Brain microvascular endothelial cell (primary cell): Measurements from ENCODE around the gene LDAH.

Experiments
- DNase-seq: peaks from one replicate; pipeline ENCODE4 v3.0.0-alpha.2; 2020
- H3K27ac ChIP-seq: fragments of 250-450 bp; sonication (Bioruptor Pico); 2 replicates; pipeline ENCODE4 v1.5.1; 2020; ENCODE audit warnings: mild to moderate bottlenecking, moderate library complexity
- H3K27me3 ChIP-seq: fragments of 250-450 bp; sonication (Bioruptor Pico); replicated peaks from 2 replicates; pipeline ENCODE4 v1.5.1; 2020; ENCODE audit warnings: mild to moderate bottlenecking
- H3K36me3 ChIP-seq: fragments of 250-450 bp; sonication (Bioruptor Pico); replicated peaks from 2 replicates; pipeline ENCODE4 v1.5.1; 2020; ENCODE audit warnings: mild to moderate bottlenecking
- H3K4me3 ChIP-seq: 2 replicates; pipeline ENCODE4 v1.5.1; 2011; ENCODE audit warnings: low read depth, mild to moderate bottlenecking, control low read depth, low read length, moderate library complexity
- CTCF ChIP-seq: IDR thresholded peaks from 2 replicates; pipeline ENCODE4 v1.5.1; 2011; ENCODE audit warnings: low read depth, mild to moderate bottlenecking, moderate library complexity, low read length, control low read depth, inconsistent platforms; ENCODE audit errors: missing control alignments
- in situ Hi-C: cut with HindIII; loops from 2 replicates; pipeline ENCODE4 v1.10.0; 2017; ENCODE audit warnings: low sequenced_read_pairs, low pct_ligation_motif_present

The LDAH gene

DNA sequence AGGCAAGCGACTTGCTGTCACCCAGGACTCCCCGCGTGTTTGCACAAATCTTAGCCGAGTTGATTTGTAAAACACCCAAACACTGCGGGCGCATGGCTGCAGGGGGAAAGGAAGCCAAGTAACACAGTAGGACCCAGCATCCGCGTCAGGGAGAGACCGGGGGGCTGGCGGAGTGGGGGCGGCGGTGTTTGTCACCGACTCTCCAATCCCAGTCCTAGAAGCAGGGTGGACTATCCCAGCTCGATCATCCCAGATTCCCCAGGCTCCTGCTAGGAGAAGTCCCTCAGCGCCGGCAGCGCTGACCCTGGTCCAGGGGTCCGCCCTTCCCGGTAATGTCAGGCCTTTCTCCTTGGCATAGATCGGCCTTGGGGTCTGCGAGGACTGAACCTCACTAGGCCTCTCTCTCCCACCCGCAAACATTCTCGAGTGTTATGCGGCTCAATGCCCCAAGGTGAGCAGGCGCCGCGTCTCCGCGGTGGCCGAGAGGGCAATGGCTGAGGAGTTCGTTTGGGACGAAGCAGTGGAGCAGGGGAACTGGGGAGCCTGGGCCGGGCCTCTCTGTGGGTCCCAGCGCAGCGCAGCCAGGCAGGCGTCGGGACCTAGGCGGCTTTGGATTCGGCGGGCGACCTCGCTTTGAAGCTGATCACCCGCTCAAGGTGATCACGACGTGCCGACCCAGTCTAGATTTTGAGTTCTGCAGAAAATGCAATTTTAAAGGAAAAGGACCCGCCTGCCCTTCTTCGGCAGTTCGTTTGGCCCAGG lies 157.5 kb downstream of the LDAH start:
- H3K36me3 ChIP-seq, result no peaks in the 10 kb centered on the region
- DNase-seq, result no peak
- no peak for TF ChIP-seq CTCF
- H3K4me3 ChIP-seq, result no peak overlapping the region
- no peak overlapping the region for H3K27ac ChIP-seq
- peaks cover 74% of the 10 kb centered on the region for H3K27me3 ChIP-seq
- in situ Hi-C loops, result no loop called here

DNA sequence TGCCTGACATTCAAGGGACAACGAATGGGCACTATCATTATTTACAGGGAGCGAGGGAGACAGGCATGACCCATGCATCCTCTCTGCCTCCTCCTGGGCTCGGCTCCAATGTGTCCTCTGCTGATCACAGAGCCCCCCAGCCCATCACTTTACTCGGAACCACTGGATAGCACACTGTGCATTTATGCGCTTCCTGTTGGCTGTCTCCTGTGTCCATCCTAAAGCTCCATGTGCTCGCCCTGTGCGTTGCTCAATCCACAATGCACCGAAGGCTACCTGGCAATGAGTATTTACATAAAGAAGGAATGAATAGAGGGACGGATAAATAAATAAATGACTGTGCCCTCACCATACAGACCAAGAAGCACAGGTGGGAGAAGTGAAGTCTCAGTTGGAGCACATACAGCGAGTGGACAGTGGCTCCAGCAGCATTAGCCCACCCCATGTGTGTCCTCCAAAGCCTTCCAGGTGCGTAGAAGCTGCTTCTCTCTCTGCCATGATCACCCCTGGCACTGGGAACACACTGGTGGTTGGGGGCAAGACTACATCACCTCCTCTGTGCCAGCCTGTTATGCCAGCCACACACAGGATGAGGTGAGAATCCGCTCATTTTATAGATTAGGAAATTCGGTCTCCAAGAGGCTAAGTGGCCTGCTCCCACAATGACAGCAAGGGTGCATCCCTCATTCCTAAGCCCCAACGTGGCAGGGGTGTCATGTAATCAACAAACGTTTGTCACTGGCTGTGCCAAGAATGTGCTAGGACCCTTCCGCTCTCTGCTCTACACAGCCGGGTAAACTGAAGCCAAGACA lies 158.3 kb downstream of the LDAH start:
- DNase-seq, result no peak
- TF ChIP-seq CTCF, result no peak
- peaks cover 69% of the 10 kb centered on the region for H3K27me3 ChIP-seq
- in situ Hi-C loops, result no loop called here
- no peak overlapping the region for H3K27ac ChIP-seq
- H3K36me3 ChIP-seq, result no peaks in the 10 kb centered on the region
- H3K4me3 ChIP-seq, result no peak overlapping the region

DNA sequence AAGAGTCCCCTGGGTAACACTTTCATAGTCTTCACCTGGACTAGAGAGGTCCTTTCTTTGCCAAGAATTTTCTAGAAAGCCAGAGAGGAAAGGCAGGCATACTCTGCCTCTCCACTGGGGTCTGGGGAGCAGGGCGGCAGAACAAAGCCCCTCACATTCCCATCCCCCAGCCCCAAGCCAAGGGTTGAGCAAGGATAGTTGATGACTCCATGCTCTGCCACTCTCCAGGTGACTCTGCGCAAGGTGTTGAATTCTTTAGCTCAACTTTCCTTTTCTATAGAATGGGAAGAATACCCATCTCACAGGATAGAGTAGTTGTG lies 158.9 kb downstream of the LDAH start:
- Histone ChIP-seq H3K36me3 (no peaks in the 10 kb centered on the region), H3K4me3 (no peak overlapping the region), H3K27ac (no peak overlapping the region), H3K27me3 (peaks cover 71% of the 10 kb centered on the region)
- DNase-seq, result no peak
- TF ChIP-seq CTCF, result no peak
- in situ Hi-C loops, result no loop called here

DNA sequence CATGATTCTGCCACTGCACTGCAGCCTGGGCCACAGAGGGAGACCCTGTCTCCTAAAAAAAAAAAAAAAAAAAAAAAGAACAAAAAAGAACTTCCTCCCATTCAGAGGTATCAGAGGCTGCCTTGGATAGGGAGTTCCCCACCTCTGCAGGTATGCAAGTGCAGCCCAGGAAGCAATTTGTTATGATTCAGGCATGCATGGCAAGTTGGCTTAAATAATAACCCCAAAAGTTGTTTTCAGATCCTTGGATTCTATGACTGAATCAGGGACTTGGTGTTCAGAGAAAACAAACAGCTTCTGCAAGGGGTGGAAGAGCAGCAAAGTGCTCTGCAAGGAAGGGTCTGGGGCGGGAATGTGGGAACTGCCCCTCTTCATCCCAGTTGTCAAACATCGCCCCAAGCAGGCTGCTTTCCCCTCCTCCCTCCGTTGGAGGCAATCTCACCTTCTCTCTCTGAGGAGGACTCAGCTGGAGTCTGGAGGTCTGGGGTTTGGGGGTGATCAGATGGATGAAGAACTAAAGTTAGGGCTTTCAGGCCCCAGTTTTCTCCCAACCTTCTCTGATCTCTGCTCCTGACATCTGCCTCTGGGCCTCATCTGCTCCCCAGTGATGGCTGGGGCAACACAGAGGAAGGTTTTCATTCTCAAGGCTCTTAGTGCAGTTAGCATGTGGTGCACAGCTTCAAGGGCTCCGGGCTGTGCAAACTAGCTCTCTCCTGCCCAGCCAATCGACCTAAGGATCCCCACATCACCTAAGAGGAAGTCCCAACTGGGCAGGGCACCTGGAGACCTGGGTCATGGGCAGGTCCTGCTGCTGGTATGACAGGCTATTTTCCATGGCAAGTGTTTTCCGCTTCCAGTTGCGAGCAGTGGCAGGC lies 159.5 kb downstream of the LDAH start:
- Histone ChIP-seq H3K27me3 (peaks cover 73% of the 10 kb centered on the region), H3K4me3 (no peak overlapping the region), H3K36me3 (no peaks in the 10 kb centered on the region), H3K27ac (no peak overlapping the region)
- in situ Hi-C loops, result no loop called here
- no peak for TF ChIP-seq CTCF
- no peak for DNase-seq

DNA sequence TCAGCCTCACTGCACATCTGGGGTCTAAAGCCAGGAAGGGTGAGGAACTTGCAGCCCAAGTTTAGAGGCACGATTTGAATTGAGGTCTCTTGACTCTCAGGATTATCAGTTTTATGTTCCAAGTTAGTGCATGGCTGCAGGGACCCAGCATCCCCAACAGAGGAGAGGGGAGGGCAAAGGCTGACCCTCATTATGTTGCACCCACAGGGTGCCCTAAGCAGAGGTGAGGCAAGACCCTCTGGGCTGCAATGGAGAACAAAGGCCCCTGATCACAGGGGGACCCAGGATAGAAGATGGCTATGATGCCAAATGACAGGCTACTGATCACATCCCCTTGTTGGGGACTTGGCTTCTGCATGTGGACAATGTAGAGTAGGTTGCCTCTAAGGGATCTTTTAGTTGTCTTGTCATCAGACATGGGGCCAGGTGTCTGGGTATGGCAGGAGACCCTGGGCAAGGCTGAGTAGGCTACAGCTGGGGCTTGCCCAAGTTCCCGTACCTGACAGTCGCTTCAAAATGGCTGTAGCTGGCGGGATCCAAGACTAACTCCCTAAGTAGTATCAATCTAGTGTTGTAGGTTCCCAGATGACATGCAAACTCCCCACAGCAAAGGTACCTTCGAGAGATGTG lies 160.5 kb downstream of the LDAH start:
- Histone ChIP-seq H3K27ac (no peak overlapping the region), H3K4me3 (no peak overlapping the region), H3K27me3 (peaks cover 71% of the 10 kb centered on the region), H3K36me3 (no peaks in the 10 kb centered on the region)
- in situ Hi-C loops, result no loop called here
- no peak for TF ChIP-seq CTCF
- DNase-seq, result no peak
